Testis (tissue), 2 donors: ENCODE results near the gene UGT1A4.

Experiments
- POLR2A ChIP-seq: fragments of 450-650 bp; IDR thresholded peaks from one replicate; pipeline ENCODE4 v1.6.1; 2017; ENCODE audit warnings: antibody characterized with exemption, mild to moderate bottlenecking, moderate library complexity
- TF ChIP-seq, protein P1 (sequence below), 3 experiments: fragments of 450-650 bp in 2 of 3; fragments of 200-600 bp in 1 of 3; sonication (generic) in 1 of 3; IDR thresholded peaks; one replicate each; pipeline ENCODE4 v1.5.1; 2016 to 2019; ENCODE audit warnings: antibody characterized with exemption in 3 of 3, mild to moderate bottlenecking in 2 of 3, moderate library complexity in 1 of 3

DNA sequence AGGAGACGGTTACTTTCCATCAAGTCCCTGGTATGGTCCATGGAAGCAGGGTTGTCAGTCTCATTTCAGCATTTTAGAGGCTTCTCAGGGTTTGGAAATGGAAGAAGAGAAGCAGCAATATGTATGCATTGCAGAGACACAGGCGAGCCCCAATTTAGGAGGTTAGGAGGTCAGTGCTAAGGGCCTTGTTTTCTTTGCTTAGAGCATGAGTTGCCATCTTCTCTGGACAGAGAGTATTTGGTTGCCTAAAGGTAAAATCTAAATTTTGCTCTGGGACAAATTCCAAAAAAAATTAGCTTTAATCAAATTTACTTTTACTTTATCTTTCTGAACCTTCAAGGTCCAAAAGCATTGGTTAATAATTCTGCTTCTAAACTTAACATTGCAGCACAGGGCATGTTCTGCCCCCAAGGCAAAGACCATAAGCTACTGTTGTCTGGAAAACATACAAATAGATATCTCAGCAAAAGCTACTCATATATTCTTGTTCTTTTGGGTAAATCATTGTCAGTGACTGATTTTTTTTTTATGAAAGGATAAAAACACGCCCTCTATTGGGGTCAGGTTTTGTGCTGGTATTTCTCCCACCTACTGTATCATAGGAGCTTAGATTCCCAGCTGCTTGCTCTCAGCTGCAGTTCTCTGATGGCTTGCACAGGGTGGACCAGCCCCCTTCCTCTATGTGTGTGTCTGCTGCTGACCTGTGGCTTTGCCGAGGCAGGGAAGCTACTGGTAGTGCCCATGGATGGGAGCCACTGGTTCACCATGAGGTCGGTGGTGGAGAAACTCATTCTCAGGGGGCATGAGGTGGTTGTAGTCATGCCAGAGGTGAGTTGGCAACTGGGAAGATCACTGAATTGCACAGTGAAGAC lies 47.0 kb upstream of the UGT1A4 start, which contains the start of gene UGT1A9:
- TF ChIP-seq, protein P1, sequence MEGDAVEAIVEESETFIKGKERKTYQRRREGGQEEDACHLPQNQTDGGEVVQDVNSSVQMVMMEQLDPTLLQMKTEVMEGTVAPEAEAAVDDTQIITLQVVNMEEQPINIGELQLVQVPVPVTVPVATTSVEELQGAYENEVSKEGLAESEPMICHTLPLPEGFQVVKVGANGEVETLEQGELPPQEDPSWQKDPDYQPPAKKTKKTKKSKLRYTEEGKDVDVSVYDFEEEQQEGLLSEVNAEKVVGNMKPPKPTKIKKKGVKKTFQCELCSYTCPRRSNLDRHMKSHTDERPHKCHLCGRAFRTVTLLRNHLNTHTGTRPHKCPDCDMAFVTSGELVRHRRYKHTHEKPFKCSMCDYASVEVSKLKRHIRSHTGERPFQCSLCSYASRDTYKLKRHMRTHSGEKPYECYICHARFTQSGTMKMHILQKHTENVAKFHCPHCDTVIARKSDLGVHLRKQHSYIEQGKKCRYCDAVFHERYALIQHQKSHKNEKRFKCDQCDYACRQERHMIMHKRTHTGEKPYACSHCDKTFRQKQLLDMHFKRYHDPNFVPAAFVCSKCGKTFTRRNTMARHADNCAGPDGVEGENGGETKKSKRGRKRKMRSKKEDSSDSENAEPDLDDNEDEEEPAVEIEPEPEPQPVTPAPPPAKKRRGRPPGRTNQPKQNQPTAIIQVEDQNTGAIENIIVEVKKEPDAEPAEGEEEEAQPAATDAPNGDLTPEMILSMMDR (IDR thresholded peaks at IDR 0.05), result no peak
- no peak for TF ChIP-seq POLR2A
